Transverse colon (tissue), 4 donors: ENCODE data around the gene TXNRD3.

Experiments used
- CTCF ChIP-seq, 5 experiments: fragments of 200-600 bp in 3 of 5; fragments of 450-650 bp in 2 of 5; sonication (generic) in 3 of 5; IDR thresholded peaks; 1 replicate in 2 of 5; 2 replicates in 3 of 5; pipeline ENCODE4 v1.5.1; 2016 to 2017; ENCODE audit warnings: antibody characterized with exemption in 5 of 5, inconsistent platforms in 3 of 5, mild to moderate bottlenecking in 2 of 5, moderate library complexity in 1 of 5
- POLR2A ChIP-seq: fragments of 450-650 bp; IDR thresholded peaks from one replicate; pipeline ENCODE4 v1.6.1; 2016; ENCODE audit warnings: antibody characterized with exemption, mild to moderate bottlenecking, moderate library complexity
- POLR2AphosphoS5 ChIP-seq, 3 donors: sonication (generic); formaldehyde crosslinking; IDR thresholded peaks; one replicate each; pipeline ENCODE4 v1.6.1; 2016; ENCODE audit warnings: antibody characterized with exemption in 3 of 3

- TF ChIP-seq CTCF (IDR thresholded peaks at IDR 0.05) (no peak), POLR2A (no peak), POLR2AphosphoS5 (IDR thresholded peaks at IDR 0.05) (no peak)
These were observed 24.9 kb downstream of the TXNRD3 start for GRCh38 chr3:126630020-126630419.
